MCF 10A (cell line): ENCODE results near the gene CD177. TPM values are rescaled to one million over a fixed set of nuclear protein-coding genes. Genes with fewer than 3 reads are reported as not detected.
"Not testable (repeated sequence)": the region's sequence is repeated elsewhere in the genome, so short reads cannot be mapped to it uniquely, and the experiment has no call there.

Experiments used
- BruUV-seq: library from RNA; stranded (reverse); fragments of 400-500 nt; replicated peaks from 2 replicates; lab custom pipeline; 2021; lab: Mats Ljungman, UMichigan
- CTCF ChIA-PET: fragments of 300-600 bp; sonication (Branson Sonifier 250); formaldehyde crosslinking; extraction: SDS; loops from one replicate; lab custom pipeline; 2021; ENCODE audit warnings: antibody characterized with exemption, inconsistent platforms; lab: Yijun Ruan, JAX
- POLR2A ChIA-PET: fragments of 300-600, 350-650 bp; sonication (Branson Sonifier 250); formaldehyde crosslinking; extraction: SDS; loops from one replicate; lab custom pipeline; 2020; ENCODE audit warnings: antibody characterized with exemption, inconsistent platforms; lab: Yijun Ruan, JAX
- DNase-seq: peaks from one replicate; pipeline ENCODE4 v3.0.0-alpha.2; 2018; ENCODE audit not compliant: unreplicated experiment
- H3K27ac Mint-ChIP-seq: one replicate; pipeline ENCODE4 v1.8.0; 2022; ENCODE audit warnings: mild to moderate bottlenecking, low read depth, mixed read lengths; ENCODE audit not compliant: unreplicated experiment
- H3K27me3 Mint-ChIP-seq: one replicate; pipeline ENCODE4 v1.8.0; 2022; ENCODE audit warnings: mixed read lengths; ENCODE audit not compliant: insufficient read depth, unreplicated experiment
- H3K36me3 Mint-ChIP-seq: one replicate; pipeline ENCODE4 v1.8.0; 2022; ENCODE audit warnings: mild to moderate bottlenecking, moderate library complexity, mixed read lengths; ENCODE audit not compliant: insufficient read depth, unreplicated experiment
- H3K4me1 Mint-ChIP-seq: one replicate; pipeline ENCODE4 v1.8.0; 2022; ENCODE audit warnings: mixed read lengths; ENCODE audit not compliant: insufficient read depth, unreplicated experiment
- H3K4me3 Mint-ChIP-seq: one replicate; pipeline ENCODE4 v1.8.0; 2022; ENCODE audit warnings: mild to moderate bottlenecking, moderate library complexity, mixed read lengths; ENCODE audit not compliant: unreplicated experiment
- H3K9me3 Mint-ChIP-seq: one replicate; pipeline ENCODE4 v1.8.0; 2022; ENCODE audit warnings: mixed read lengths; ENCODE audit not compliant: unreplicated experiment
- CTCF ChIP-seq: fragments of 200-600 bp; IDR thresholded peaks from one replicate; pipeline ENCODE4 v1.8.0; 2022; ENCODE audit warnings: antibody characterized with exemption, mild to moderate bottlenecking; ENCODE audit not compliant: unreplicated experiment
- intact Hi-C: fragments of 100-400 bp; cut with micrococcal nuclease; formaldehyde crosslinking; loops from 2 replicates; pipeline ENCODE4 v1.14.1; 2022
- total RNA-seq: library from RNA; stranded (reverse); gene quantifications from 2 replicates; pipeline ENCODE4 v1.2.3, GENCODE V29; 2022

Gene CD177
- total RNA-seq, 1 experiment from 2014 or later, result 0.26 TPM

GRCh38 chr19:43362745-43363144, 9.3 kb downstream of the CD177 start:
- BruUV-seq, result no TSS peak
- DNase-seq, result no peak
- no peaks in the 10 kb centered on the region for H3K9me3 Mint-ChIP-seq
- POLR2A ChIA-PET, result interaction anchor here (0.7 kb wide), 1 partner anchor 483 kb away, joined by 4 read pairs; the partner anchor contains the start of gene PSG1
- H3K4me1 Mint-ChIP-seq, result no peaks in the 10 kb centered on the region
- no peak for TF ChIP-seq CTCF
- intact Hi-C loops, result no loop called here
- H3K36me3 Mint-ChIP-seq, result no peaks in the 10 kb centered on the region
- no peak overlapping the region for H3K27ac Mint-ChIP-seq
- CTCF ChIA-PET, result no interaction called here
- H3K27me3 Mint-ChIP-seq, result peaks cover 25% of the 10 kb centered on the region
- H3K4me3 Mint-ChIP-seq, result no peak overlapping the region

DNA sequence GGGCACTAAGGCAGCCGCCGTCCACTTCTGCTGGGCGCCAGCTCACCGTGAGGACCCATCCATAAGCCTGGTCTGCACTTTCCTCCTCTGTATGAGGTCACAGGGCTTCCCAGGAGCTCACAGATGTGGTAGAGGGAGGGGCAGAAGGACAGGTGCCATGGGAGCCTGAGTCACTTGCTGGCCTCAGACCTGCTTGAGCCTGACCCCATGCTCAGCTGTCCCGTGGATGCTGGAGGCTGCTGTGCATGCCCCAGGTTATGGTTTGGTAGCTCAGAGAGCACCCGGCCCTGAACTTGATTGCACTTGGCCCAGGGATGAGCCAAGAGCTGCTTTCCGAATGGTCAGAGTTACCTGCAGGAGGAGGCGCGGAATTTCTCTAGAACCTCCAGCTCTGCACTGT, 12.2 kb downstream of the CD177 start:
- BruUV-seq, H3K9me3 Mint-ChIP-seq, H3K27ac Mint-ChIP-seq, H3K4me1 Mint-ChIP-seq, intact Hi-C loops, H3K36me3 Mint-ChIP-seq, H3K4me3 Mint-ChIP-seq, CTCF ChIA-PET: not testable (repeated sequence)
- peaks cover 41% of the 10 kb centered on the region for H3K27me3 Mint-ChIP-seq
- DNase-seq, result peak; percentile 39
- POLR2A ChIA-PET, result interaction anchor here (0.6 kb wide), 1 partner anchor 932 kb away, joined by 3 read pairs; no protein-coding TSS in a partner anchor

- intact Hi-C loops, result no loop called here
- no peaks in the 10 kb centered on the region for H3K9me3 Mint-ChIP-seq
- ChIA-PET POLR2A (no interaction called here), CTCF (no interaction called here)
- TF ChIP-seq CTCF, result no peak
- DNase-seq, result no peak
- peaks cover 5% of the 10 kb centered on the region for H3K4me1 Mint-ChIP-seq
- H3K4me3 Mint-ChIP-seq, result no peak overlapping the region
- no peaks in the 10 kb centered on the region for H3K36me3 Mint-ChIP-seq
- no peak overlapping the region for H3K27ac Mint-ChIP-seq
- H3K27me3 Mint-ChIP-seq, result peaks cover 53% of the 10 kb centered on the region
- BruUV-seq, result no TSS peak
Measured at GRCh38 chr19:43367822-43368221, 14.3 kb downstream of the CD177 start.

DNA sequence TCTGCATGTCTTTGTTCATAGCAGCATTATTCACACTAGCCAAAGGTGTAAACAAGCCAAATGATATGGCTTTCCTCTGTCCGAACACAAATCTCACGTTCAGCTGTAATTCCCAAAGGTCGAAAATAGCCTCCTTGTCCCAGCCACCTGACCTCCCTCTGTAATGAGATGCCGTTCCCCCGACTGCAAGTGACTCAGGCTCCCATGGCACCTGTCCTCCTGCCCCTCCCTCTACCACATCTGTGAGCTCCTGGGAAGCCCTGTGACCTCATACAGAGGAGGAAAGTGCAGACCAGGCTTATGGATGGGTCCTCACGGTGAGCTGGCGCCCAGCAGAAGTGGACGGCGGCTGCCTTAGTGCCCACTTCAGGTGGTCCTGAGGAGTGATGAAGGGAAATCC, 15.4 kb downstream of the CD177 start:
- DNase-seq, H3K4me3 Mint-ChIP-seq, CTCF ChIA-PET, intact Hi-C loops, H3K9me3 Mint-ChIP-seq, BruUV-seq, POLR2A ChIA-PET, H3K4me1 Mint-ChIP-seq, H3K36me3 Mint-ChIP-seq, H3K27ac Mint-ChIP-seq: not testable (repeated sequence)
- peaks cover 44% of the 10 kb centered on the region for H3K27me3 Mint-ChIP-seq

GRCh38 chr19:43371909-43372308, 18.4 kb downstream of the CD177 start:
- no peak for DNase-seq
- POLR2A ChIA-PET, result no interaction called here
- CTCF ChIA-PET, result no interaction called here

More at GRCh38 chr19:43371909-43372308, 18.4 kb downstream of the CD177 start:
- no peak overlapping the region for H3K27ac Mint-ChIP-seq
- intact Hi-C loops, result no loop called here
- BruUV-seq, result no TSS peak
- no peak for TF ChIP-seq CTCF
- H3K27me3 Mint-ChIP-seq, result peaks cover 42% of the 10 kb centered on the region
- no peak overlapping the region for H3K4me3 Mint-ChIP-seq
- no peaks in the 10 kb centered on the region for H3K9me3 Mint-ChIP-seq
- peaks cover 5% of the 10 kb centered on the region for H3K4me1 Mint-ChIP-seq
- no peaks in the 10 kb centered on the region for H3K36me3 Mint-ChIP-seq
